Liver (tissue), 3 donors: ENCODE results near the gene MVB12B.

Experiments used
- ATF3 ChIP-seq: IDR thresholded peaks from 2 replicates; pipeline ENCODE4 v1.6.1; 2016; ENCODE audit warnings: antibody characterized with exemption
- CTCF ChIP-seq: fragments of 150-350 bp; IDR thresholded peaks from 2 replicates; pipeline ENCODE4 v1.5.1; 2017; ENCODE audit warnings: improper control_type of control experiment, low read depth, low read length; ENCODE audit not compliant: missing input control
- EGR1 ChIP-seq, 2 donors: IDR thresholded peaks; 2 replicates each; pipeline ENCODE4 v1.6.1; 2016 to 2018; ENCODE audit warnings: antibody characterized with exemption in 2 of 2, low read depth in 2 of 2
- FOXA1 ChIP-seq: IDR thresholded peaks from 2 replicates; pipeline ENCODE4 v1.6.1; 2016; ENCODE audit warnings: antibody characterized with exemption
- RAD21 ChIP-seq, 2 donors: IDR thresholded peaks; 2 replicates each; pipeline ENCODE4 v1.6.1; 2016; ENCODE audit warnings: antibody characterized with exemption in 2 of 2, mild to moderate bottlenecking in 2 of 2
- REST ChIP-seq: IDR thresholded peaks from 2 replicates; pipeline ENCODE4 v1.6.1; 2016; ENCODE audit warnings: antibody characterized with exemption, mild to moderate bottlenecking
- donor health status: healthy.
- donor health status: healthy.

- TF ChIP-seq EGR1 (IDR thresholded peaks at IDR 0.05; ENCODE audit: low read depth in 2 of 2) = no peak
- TF ChIP-seq CTCF = no peak
- no peak for TF ChIP-seq ATF3
- no peak for TF ChIP-seq RAD21 (IDR thresholded peaks at IDR 0.05)
- TF ChIP-seq REST = no peak
- TF ChIP-seq FOXA1 = no peak
Measured at GRCh38 chr9:126392662-126393371, 66.2 kb downstream of the MVB12B start.
